ENCODE measurements around the gene SAP130. TPM values are rescaled to one million over a fixed set of nuclear protein-coding genes. Genes with fewer than 3 reads are reported as not detected.

The SAP130 gene
- polyA plus RNA-seq, 4 donors: 7.0 to 32.1 (median 7.8) TPM

- Histone ChIP-seq H3K36me3 (ENCODE audit: control insufficient read depth in 3 of 3, insufficient read depth in 2 of 3, low read depth in 1 of 3, low read length in 3 of 3) (peaks cover 34 to 73% (median 42%) of the 10 kb centered on the region in 3 donors), H3K4me3 (ENCODE audit: low read depth in 1 of 3, low read length in 3 of 3) (no peak overlapping the region), H3K27ac (ENCODE audit: low read depth in 1 of 3, low read length in 2 of 3) (no peak overlapping the region), H3K9me3 (ENCODE audit: control insufficient read depth in 2 of 2, insufficient read depth in 1 of 2, low read depth in 1 of 2, low read length in 1 of 2) (no peaks in the 10 kb centered on the region), H3K4me1 (ENCODE audit: control insufficient read depth in 3 of 3, insufficient read depth in 2 of 3, low read depth in 1 of 3, low read length in 2 of 3) (no peaks in the 10 kb centered on the region), H3K27me3 (ENCODE audit: control insufficient read depth in 3 of 3, insufficient read depth in 3 of 3, low read length in 3 of 3) (no peaks in the 10 kb centered on the region)
- 85 to 97% (median 93%) methylated on average over 3 of the region's 3 CpGs for WGBS, 3 donors
- FAIRE-seq (no peak), DNase-seq (no peak)
These were observed 15.2 kb downstream of the SAP130 start for GRCh38 chr2:128012698-128013097.

- 93 to 96% (median 95%) methylated on average over 6 of the region's 6 CpGs for WGBS, 3 donors
- DNase-seq (no peak), FAIRE-seq (no peak)
- Histone ChIP-seq H3K9me3 (ENCODE audit: control insufficient read depth in 2 of 2, insufficient read depth in 1 of 2, low read depth in 1 of 2, low read length in 1 of 2) (no peaks in the 10 kb centered on the region), H3K4me3 (ENCODE audit: low read depth in 1 of 3, low read length in 3 of 3) (no peak overlapping the region), H3K4me1 (ENCODE audit: control insufficient read depth in 3 of 3, insufficient read depth in 2 of 3, low read depth in 1 of 3, low read length in 2 of 3) (no peaks in the 10 kb centered on the region), H3K36me3 (ENCODE audit: control insufficient read depth in 3 of 3, insufficient read depth in 2 of 3, low read depth in 1 of 3, low read length in 3 of 3) (peaks cover 19 to 60% (median 37%) of the 10 kb centered on the region in 3 donors), H3K27me3 (ENCODE audit: control insufficient read depth in 3 of 3, insufficient read depth in 3 of 3, low read length in 3 of 3) (no peaks in the 10 kb centered on the region), H3K27ac (ENCODE audit: low read depth in 1 of 3, low read length in 2 of 3) (no peak overlapping the region)
These were observed 19.7 kb downstream of the SAP130 start for GRCh38 chr2:128008074-128008672.

DNA sequence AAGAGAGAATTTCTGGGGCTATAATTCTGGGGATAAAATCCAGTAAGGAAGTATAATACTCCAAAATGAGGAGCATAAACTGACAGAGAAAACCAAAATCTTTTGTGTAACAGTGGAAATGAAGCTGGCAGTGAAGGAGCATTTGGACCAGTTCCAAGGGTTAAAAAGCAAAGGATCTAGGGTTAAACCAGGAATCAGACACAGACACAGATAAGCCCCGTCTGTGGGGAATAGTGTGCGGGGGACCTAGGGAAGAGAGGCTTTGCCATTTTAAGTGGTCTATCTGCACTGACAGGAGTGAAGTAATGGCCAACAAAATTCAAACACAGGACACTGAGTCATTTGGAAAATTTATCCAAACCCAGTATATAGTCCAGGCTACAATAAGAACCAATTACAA, 23.4 kb downstream of the SAP130 start:
- no peak overlapping the region for H3K4me3 ChIP-seq (ENCODE audit: low read depth in 1 of 3, low read length in 3 of 3)
- DNase-seq (no peak), FAIRE-seq (no peak)
- H3K4me1 ChIP-seq (ENCODE audit: control insufficient read depth in 3 of 3, insufficient read depth in 2 of 3, low read depth in 1 of 3, low read length in 2 of 3): no peaks in the 10 kb centered on the region
- no peak overlapping the region for H3K27ac ChIP-seq (ENCODE audit: low read depth in 1 of 3, low read length in 2 of 3)
- H3K27me3 ChIP-seq (ENCODE audit: control insufficient read depth in 3 of 3, insufficient read depth in 3 of 3, low read length in 3 of 3): no peaks in the 10 kb centered on the region
- H3K9me3 ChIP-seq (ENCODE audit: control insufficient read depth in 2 of 2, insufficient read depth in 1 of 2, low read depth in 1 of 2, low read length in 1 of 2): no peaks in the 10 kb centered on the region
- WGBS, 3 donors: 75 to 80% (median 78%) methylated on average over 2 of the region's 2 CpGs
- H3K36me3 ChIP-seq (ENCODE audit: control insufficient read depth in 3 of 3, insufficient read depth in 2 of 3, low read depth in 1 of 3, low read length in 3 of 3): peaks cover 20 to 56% (median 27%) of the 10 kb centered on the region in 3 donors

DNA sequence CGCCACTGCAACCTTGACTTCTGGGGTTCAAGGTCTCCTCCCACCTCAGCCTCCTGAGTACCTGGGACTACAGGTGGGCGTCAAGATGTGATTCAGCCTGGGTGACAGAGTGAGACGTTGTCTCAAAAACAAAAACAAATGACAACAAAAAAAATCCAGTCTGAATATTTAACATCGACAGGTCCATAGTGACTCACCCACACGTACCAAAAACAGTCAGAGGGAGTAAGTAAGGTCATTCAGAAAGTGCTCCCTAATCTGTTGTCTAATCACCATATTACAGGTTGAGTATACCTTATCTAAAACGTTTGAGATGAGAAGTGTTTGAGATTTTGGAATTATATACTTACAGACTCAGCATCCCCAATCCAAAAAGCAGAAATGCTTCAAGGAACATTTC, 24.4 kb downstream of the SAP130 start:
- Histone ChIP-seq H3K36me3 (ENCODE audit: control insufficient read depth in 3 of 3, insufficient read depth in 2 of 3, low read depth in 1 of 3, low read length in 3 of 3) (peaks cover 11 to 56% (median 28%) of the 10 kb centered on the region in 3 donors), H3K4me3 (ENCODE audit: low read depth in 1 of 3, low read length in 3 of 3) (no peak overlapping the region), H3K9me3 (ENCODE audit: control insufficient read depth in 2 of 2, insufficient read depth in 1 of 2, low read depth in 1 of 2, low read length in 1 of 2) (no peaks in the 10 kb centered on the region), H3K27ac (ENCODE audit: low read depth in 1 of 3, low read length in 2 of 3) (no peak overlapping the region), H3K27me3 (ENCODE audit: control insufficient read depth in 3 of 3, insufficient read depth in 3 of 3, low read length in 3 of 3) (no peaks in the 10 kb centered on the region), H3K4me1 (ENCODE audit: control insufficient read depth in 3 of 3, insufficient read depth in 2 of 3, low read depth in 1 of 3, low read length in 2 of 3) (no peaks in the 10 kb centered on the region)
- FAIRE-seq (no peak), DNase-seq (no peak)
- WGBS, 3 donors: 78 to 87% (median 80%) methylated on average over 6 of the region's 6 CpGs

DNA sequence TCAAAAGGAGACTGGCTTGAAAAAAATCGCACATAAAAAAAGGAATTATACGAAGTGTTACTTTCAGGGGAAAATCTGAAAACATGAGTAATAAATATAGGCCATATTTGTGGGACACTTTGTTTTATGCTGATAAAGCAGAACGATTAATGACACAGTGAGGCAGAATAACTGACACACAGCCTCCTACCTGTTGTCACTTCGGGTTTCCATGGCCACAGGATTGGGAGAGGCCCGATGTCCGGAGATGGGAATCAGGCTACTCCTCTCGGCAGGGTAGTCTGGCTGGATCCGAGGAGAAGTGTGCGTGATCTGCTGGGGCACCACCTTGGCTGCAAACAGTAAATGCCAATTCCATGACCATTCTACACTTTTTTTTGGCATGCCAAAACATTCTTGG, 31.7 kb downstream of the SAP130 start:
- H3K4me1 ChIP-seq (ENCODE audit: control insufficient read depth in 3 of 3, insufficient read depth in 2 of 3, low read depth in 1 of 3, low read length in 2 of 3): no peaks in the 10 kb centered on the region
- DNase-seq: no peak
- no peak overlapping the region for H3K27ac ChIP-seq (ENCODE audit: low read depth in 1 of 3, low read length in 2 of 3)
- no peaks in the 10 kb centered on the region for H3K9me3 ChIP-seq (ENCODE audit: control insufficient read depth in 2 of 2, insufficient read depth in 1 of 2, low read depth in 1 of 2, low read length in 1 of 2)
- FAIRE-seq: no peak
- 94 to 96% (median 94%) methylated on average over 9 of the region's 9 CpGs for WGBS, 3 donors
- H3K4me3 ChIP-seq (ENCODE audit: low read depth in 1 of 3, low read length in 3 of 3): no peak overlapping the region
- no peaks in the 10 kb centered on the region for H3K27me3 ChIP-seq (ENCODE audit: control insufficient read depth in 3 of 3, insufficient read depth in 3 of 3, low read length in 3 of 3)
- peaks cover 12 to 55% (median 19%) of the 10 kb centered on the region in 3 donors for H3K36me3 ChIP-seq (ENCODE audit: control insufficient read depth in 3 of 3, insufficient read depth in 2 of 3, low read depth in 1 of 3, low read length in 3 of 3)

- DNase-seq (no peak), FAIRE-seq (no peak)
- Histone ChIP-seq H3K27ac (ENCODE audit: low read depth in 1 of 3, low read length in 2 of 3) (no peak overlapping the region), H3K9me3 (ENCODE audit: control insufficient read depth in 2 of 2, insufficient read depth in 1 of 2, low read depth in 1 of 2, low read length in 1 of 2) (no peaks in the 10 kb centered on the region), H3K27me3 (ENCODE audit: control insufficient read depth in 3 of 3, insufficient read depth in 3 of 3, low read length in 3 of 3) (no peaks in the 10 kb centered on the region), H3K4me1 (ENCODE audit: control insufficient read depth in 3 of 3, insufficient read depth in 2 of 3, low read depth in 1 of 3, low read length in 2 of 3) (no peaks in the 10 kb centered on the region), H3K4me3 (ENCODE audit: low read depth in 1 of 3, low read length in 3 of 3) (no peak overlapping the region), H3K36me3 (ENCODE audit: control insufficient read depth in 3 of 3, insufficient read depth in 2 of 3, low read depth in 1 of 3, low read length in 3 of 3) (peaks cover 12 to 54% (median 19%) of the 10 kb centered on the region in 3 donors)
- 91 to 96% (median 95%) methylated on average over 7 of the region's 7 CpGs for WGBS, 3 donors
These were observed 32.1 kb downstream of the SAP130 start for GRCh38 chr2:127995725-127996124.

DNA sequence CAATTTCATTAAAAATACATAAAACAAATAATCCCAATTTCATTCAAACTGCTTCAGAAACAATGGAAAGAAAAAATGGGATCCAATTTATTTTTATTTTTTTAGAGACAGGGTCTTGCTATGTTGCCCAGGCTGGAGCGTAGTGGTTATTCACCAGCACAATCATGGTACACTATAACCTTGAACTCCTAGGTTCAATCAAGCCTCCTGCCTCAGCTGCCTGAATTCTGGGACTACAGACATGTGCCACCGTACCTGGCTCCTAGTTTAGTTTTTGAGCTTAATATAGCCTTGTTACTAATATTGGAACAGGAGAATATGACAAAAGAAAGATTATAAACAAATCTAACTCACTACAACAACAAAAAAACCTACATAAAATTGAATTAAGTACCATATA, 34.2 kb downstream of the SAP130 start:
- H3K4me1 ChIP-seq (ENCODE audit: control insufficient read depth in 3 of 3, insufficient read depth in 2 of 3, low read depth in 1 of 3, low read length in 2 of 3): no peaks in the 10 kb centered on the region
- no peaks in the 10 kb centered on the region for H3K27me3 ChIP-seq (ENCODE audit: control insufficient read depth in 3 of 3, insufficient read depth in 3 of 3, low read length in 3 of 3)
- H3K4me3 ChIP-seq (ENCODE audit: low read depth in 1 of 3, low read length in 3 of 3): no peak overlapping the region
- WGBS, 3 donors: 85 to 92% (median 91%) methylated on average over 2 of the region's 2 CpGs
- FAIRE-seq: no peak
- H3K27ac ChIP-seq (ENCODE audit: low read depth in 1 of 3, low read length in 2 of 3): no peak overlapping the region
- H3K9me3 ChIP-seq (ENCODE audit: control insufficient read depth in 2 of 2, insufficient read depth in 1 of 2, low read depth in 1 of 2, low read length in 1 of 2): no peaks in the 10 kb centered on the region
- no peak for DNase-seq
- peaks cover 10 to 48% (median 10%) of the 10 kb centered on the region in 3 donors for H3K36me3 ChIP-seq (ENCODE audit: control insufficient read depth in 3 of 3, insufficient read depth in 2 of 3, low read depth in 1 of 3, low read length in 3 of 3)

- Histone ChIP-seq H3K4me3 (ENCODE audit: low read depth in 1 of 3, low read length in 3 of 3) (no peak overlapping the region), H3K27ac (ENCODE audit: low read depth in 1 of 3, low read length in 2 of 3) (no peak overlapping the region), H3K36me3 (ENCODE audit: control insufficient read depth in 3 of 3, insufficient read depth in 2 of 3, low read depth in 1 of 3, low read length in 3 of 3) (peaks cover 9 to 47% (median 16%) of the 10 kb centered on the region in 3 donors), H3K4me1 (ENCODE audit: control insufficient read depth in 3 of 3, insufficient read depth in 2 of 3, low read depth in 1 of 3, low read length in 2 of 3) (no peaks in the 10 kb centered on the region), H3K27me3 (ENCODE audit: control insufficient read depth in 3 of 3, insufficient read depth in 3 of 3, low read length in 3 of 3) (no peaks in the 10 kb centered on the region), H3K9me3 (ENCODE audit: control insufficient read depth in 2 of 2, insufficient read depth in 1 of 2, low read depth in 1 of 2, low read length in 1 of 2) (no peaks in the 10 kb centered on the region)
- WGBS, 3 donors: 36 to 73% (median 59%) methylated on average over 5 of the region's 5 CpGs
- DNase-seq (peak in 1 of 2 donors; percentile 15), FAIRE-seq (no peak)
These were observed 36.1 kb downstream of the SAP130 start for GRCh38 chr2:127991742-127992141.

DNA sequence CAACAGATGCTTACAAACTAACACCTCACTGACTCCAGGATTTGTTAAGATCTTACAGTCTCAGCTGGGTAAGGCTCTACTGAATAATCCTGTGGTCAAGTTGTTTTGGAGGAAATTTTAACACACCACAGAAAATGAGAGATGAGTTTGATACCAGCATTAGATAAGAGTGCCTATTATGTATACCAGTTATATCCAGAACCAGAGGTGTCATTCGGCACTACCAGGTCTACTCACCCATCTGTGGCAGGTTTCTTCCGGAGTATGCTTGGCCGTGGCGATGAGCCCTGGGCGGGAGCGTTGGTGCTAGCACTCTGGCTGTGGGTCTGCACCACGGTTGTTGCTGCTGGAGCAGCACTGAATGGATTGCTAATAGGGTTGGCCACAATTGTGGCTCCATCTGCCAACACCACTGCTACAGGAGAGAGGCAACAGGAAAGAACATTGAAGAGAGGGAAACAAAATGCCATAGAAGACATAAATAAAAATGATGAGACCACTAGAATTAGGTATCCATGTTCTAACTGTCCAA, 41.2 kb downstream of the SAP130 start:
- DNase-seq (no peak), FAIRE-seq (no peak)
- Histone ChIP-seq H3K27ac (ENCODE audit: low read depth in 1 of 3, low read length in 2 of 3) (no peak overlapping the region), H3K27me3 (ENCODE audit: control insufficient read depth in 3 of 3, insufficient read depth in 3 of 3, low read length in 3 of 3) (no peaks in the 10 kb centered on the region), H3K4me1 (ENCODE audit: control insufficient read depth in 3 of 3, insufficient read depth in 2 of 3, low read depth in 1 of 3, low read length in 2 of 3) (no peaks in the 10 kb centered on the region), H3K36me3 (ENCODE audit: control insufficient read depth in 3 of 3, insufficient read depth in 2 of 3, low read depth in 1 of 3, low read length in 3 of 3) (peaks cover 21 to 60% (median 23%) of the 10 kb centered on the region in 3 donors), H3K9me3 (ENCODE audit: control insufficient read depth in 2 of 2, insufficient read depth in 1 of 2, low read depth in 1 of 2, low read length in 1 of 2) (no peaks in the 10 kb centered on the region), H3K4me3 (ENCODE audit: low read depth in 1 of 3, low read length in 3 of 3) (no peak overlapping the region)
- 94 to 99% (median 98%) methylated on average over 7 of the region's 7 CpGs for WGBS, 3 donors
